ENCODE results near the gene POP7.
A peak's percentile ranks its signal among the peaks of the same experiment; 100 is the strongest.

The POP7 gene

GRCh38 chr7:100745184-100745583 lies 39.3 kb downstream of the POP7 start:
- H3K4me1 ChIP-seq (ENCODE audit: insufficient read depth, low read length), result no peaks in the 10 kb centered on the region
- no peaks in the 10 kb centered on the region; the same call in 1 of the 2 replicates for H3K9me3 ChIP-seq (ENCODE audit: control insufficient read depth, insufficient read depth, low read length)
- no peaks in the 10 kb centered on the region for H3K36me3 ChIP-seq (ENCODE audit: insufficient read depth, low read length)
- peak overlapping the region; percentile 21; the same call in 1 of the 2 replicates for H3K9ac ChIP-seq (ENCODE audit: low read depth, low read length)

GRCh38 chr7:100752994-100753393 lies 47.1 kb downstream of the POP7 start:
- H3K9me3 ChIP-seq (ENCODE audit: control insufficient read depth, insufficient read depth, low read length), result no peaks in the 10 kb centered on the region

GRCh38 chr7:100753750-100754149 lies 47.8 kb downstream of the POP7 start:
- H3K9ac ChIP-seq (ENCODE audit: low read depth, low read length), result no peak overlapping the region
- H3K36me3 ChIP-seq (ENCODE audit: insufficient read depth, low read length), result no peaks in the 10 kb centered on the region
- no peaks in the 10 kb centered on the region for H3K4me1 ChIP-seq (ENCODE audit: insufficient read depth, low read length)
- H3K9me3 ChIP-seq (ENCODE audit: control insufficient read depth, insufficient read depth, low read length), result no peaks in the 10 kb centered on the region

More at GRCh38 chr7:100752994-100753393, 47.1 kb downstream of the POP7 start:
- Histone ChIP-seq H3K9ac (ENCODE audit: low read depth, low read length) (no peak overlapping the region), H3K36me3 (ENCODE audit: insufficient read depth, low read length) (no peaks in the 10 kb centered on the region), H3K4me1 (ENCODE audit: insufficient read depth, low read length) (no peaks in the 10 kb centered on the region)

Data from ES-I3 (cell line).